GM12878 (cell line): ENCODE data around the gene RIPOR1. TPM values are rescaled to one million over a fixed set of nuclear protein-coding genes. Genes with fewer than 3 reads are reported as not detected.

Experiments
- BCL11A ChIP-seq: IDR thresholded peaks from 2 replicates; pipeline ENCODE4 v1.6.1; 2011; ENCODE audit warnings: low read depth, low read length
- CBX5 ChIP-seq: sonication (generic); IDR thresholded peaks from 2 replicates; pipeline ENCODE4 v1.6.1; 2016; ENCODE audit warnings: low read depth, moderate library complexity, mild to moderate bottlenecking, inconsistent platforms
- CHD2 ChIP-seq: IDR thresholded peaks from 2 replicates; pipeline ENCODE4 v1.6.1; 2011; ENCODE audit warnings: low read depth, low read length, improper control_type of control experiment, borderline replicate concordance
- HDAC6 ChIP-seq: fragments of 200-600 bp; sonication (generic); IDR thresholded peaks from one replicate; pipeline ENCODE4 v1.8.0; 2017; ENCODE audit warnings: antibody characterized with exemption; ENCODE audit not compliant: unreplicated experiment
- KDM1A ChIP-seq: fragments of 200-600 bp; sonication (generic); IDR thresholded peaks from 2 replicates; pipeline ENCODE4 v1.6.1; 2016; ENCODE audit warnings: borderline replicate concordance
- NBN ChIP-seq: fragments of 450-650 bp; IDR thresholded peaks from 2 replicates; pipeline ENCODE4 v1.6.1; 2016
- NRF1 ChIP-seq: conservative IDR thresholded peaks from 2 replicates; pipeline ENCODE4 v1.6.1; 2011; ENCODE audit warnings: mild to moderate bottlenecking, low read depth, low read length, improper control_type of control experiment
- SIN3A ChIP-seq: IDR thresholded peaks from 2 replicates; pipeline ENCODE4 v1.6.1; 2012; ENCODE audit warnings: low read depth, low read length, improper control_type of control experiment
- SP1 ChIP-seq: IDR thresholded peaks from one replicate; pipeline ENCODE4 v1.6.1; 2011; ENCODE audit warnings: low read depth, low read length
- SREBF2 ChIP-seq: IDR thresholded peaks from 2 replicates; pipeline ENCODE4 v1.6.1; 2012; ENCODE audit warnings: mild to moderate bottlenecking, low read length
- SUPT20H ChIP-seq: IDR thresholded peaks from 2 replicates; pipeline ENCODE4 v1.6.1; 2011; ENCODE audit warnings: low read depth, mild to moderate bottlenecking, low read length, moderate library complexity, borderline replicate concordance; ENCODE audit not compliant: control insufficient read depth
- TCF3 ChIP-seq: IDR thresholded peaks from 2 replicates; pipeline ENCODE4 v1.6.1; 2012; ENCODE audit warnings: low read depth, mild to moderate bottlenecking, low read length, borderline replicate concordance; ENCODE audit not compliant: insufficient read depth
- YY1 ChIP-seq: IDR thresholded peaks from 2 replicates; pipeline ENCODE4 v1.6.1; 2011; ENCODE audit warnings: low read depth, mild to moderate bottlenecking, low read length
- ZNF274 ChIP-seq: IDR thresholded peaks from one replicate; pipeline ENCODE4 v1.8.0; 2011; ENCODE audit not compliant: insufficient read length, insufficient read depth
- polyA plus RNA-seq, 11 experiments: library from polyadenylated mRNA; depleted of rRNA in 4 of 11; unstranded in 6 of 11; stranded (reverse) in 5 of 11; fragments of >200 nt; fragmentation: Nextera tagmentation in 4 of 11; fragmentation: Illumina TruSeq in 1 of 11; extraction: Ambion mirVana in 4 of 11; extraction: Trizol in 1 of 11; gene quantifications; 1 replicate in 1 of 11; 2 replicates in 10 of 11; pipeline versions ENCODE4 v1.2.1 to v1.2.3, GENCODE V29; 2011 to 2016; ENCODE audit warnings: inconsistent platforms in 2 of 11, missing spikeins in 2 of 11, low read depth in 1 of 11
- total RNA-seq, 4 experiments: library from RNA; depleted of rRNA in 3 of 4; stranded (reverse); fragments of >200 nt in 3 of 4; fragmentation: Illumina TruSeq in 1 of 4; extraction: Trizol in 1 of 4; gene quantifications; 2 replicates each; pipeline versions ENCODE4 v1.2.1 to v1.2.3, GENCODE V29; 2013 to 2021
- TF ChIP-seq, protein P1 (sequence below): fragments of 450-650 bp; IDR thresholded peaks from 2 replicates; pipeline ENCODE4 v1.6.1; 2016; ENCODE audit warnings: mild to moderate bottlenecking, moderate library complexity, borderline replicate concordance
- TF ChIP-seq, protein P2 (sequence below): IDR thresholded peaks from 2 replicates; pipeline ENCODE4 v1.6.1; 2012; ENCODE audit warnings: mild to moderate bottlenecking, low read depth, low read length
- TF ChIP-seq, protein P3 (sequence below): fragments of 450-650 bp; formaldehyde crosslinking; IDR thresholded peaks from 2 replicates; pipeline ENCODE4 v1.5.0; 2022; ENCODE audit warnings: mild to moderate bottlenecking, missing genetic modification characterization
- TF ChIP-seq, protein P4 (sequence below): IDR thresholded peaks from 2 replicates; pipeline ENCODE4 v1.6.1; 2011; ENCODE audit warnings: mild to moderate bottlenecking, low read depth, low read length, moderate library complexity; ENCODE audit not compliant: insufficient replicate concordance

Gene RIPOR1
- total and polyA plus RNA-seq, 10 of the 15 experiments (the other 5 are each of a cell fraction or from before 2014, with no cell fraction given) = 0.13 to 28.5 (median 7.0) TPM

DNA sequence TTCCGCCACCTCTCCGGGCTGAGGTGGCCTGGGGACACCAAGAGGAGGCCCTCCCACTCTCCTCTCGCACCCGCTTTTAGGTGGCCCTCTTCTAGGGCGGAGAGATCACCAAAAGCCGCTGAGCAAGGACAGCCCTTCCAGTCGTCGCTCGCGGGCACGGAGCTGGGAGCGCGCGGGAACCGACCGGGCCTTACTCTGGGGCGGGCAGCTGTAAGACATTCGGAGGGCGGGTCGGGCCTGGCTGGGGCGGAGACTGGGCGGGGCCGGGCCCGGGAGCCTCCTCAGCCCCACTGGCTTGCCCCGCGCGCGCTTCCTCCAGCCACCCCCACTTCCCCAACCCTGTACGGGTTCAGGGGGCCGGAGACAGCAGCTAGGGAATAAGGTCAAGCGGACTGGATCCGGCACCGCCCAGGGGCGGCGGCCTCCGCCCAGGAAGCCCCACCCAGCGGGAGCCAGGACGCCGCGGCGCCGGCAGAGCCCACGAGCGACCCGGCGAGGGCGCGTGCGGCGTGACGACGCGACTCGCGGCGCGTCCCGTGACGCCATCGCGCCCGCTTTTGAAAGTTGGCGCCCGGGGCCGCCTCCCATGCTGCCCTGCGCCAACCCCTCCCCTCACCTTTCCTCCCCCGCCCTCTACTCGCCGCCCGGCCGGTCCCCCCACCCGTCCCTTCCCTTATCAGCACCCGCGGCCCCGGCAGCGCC is 33.3 kb downstream of the RIPOR1 start (continued):
- TF ChIP-seq, protein P1, sequence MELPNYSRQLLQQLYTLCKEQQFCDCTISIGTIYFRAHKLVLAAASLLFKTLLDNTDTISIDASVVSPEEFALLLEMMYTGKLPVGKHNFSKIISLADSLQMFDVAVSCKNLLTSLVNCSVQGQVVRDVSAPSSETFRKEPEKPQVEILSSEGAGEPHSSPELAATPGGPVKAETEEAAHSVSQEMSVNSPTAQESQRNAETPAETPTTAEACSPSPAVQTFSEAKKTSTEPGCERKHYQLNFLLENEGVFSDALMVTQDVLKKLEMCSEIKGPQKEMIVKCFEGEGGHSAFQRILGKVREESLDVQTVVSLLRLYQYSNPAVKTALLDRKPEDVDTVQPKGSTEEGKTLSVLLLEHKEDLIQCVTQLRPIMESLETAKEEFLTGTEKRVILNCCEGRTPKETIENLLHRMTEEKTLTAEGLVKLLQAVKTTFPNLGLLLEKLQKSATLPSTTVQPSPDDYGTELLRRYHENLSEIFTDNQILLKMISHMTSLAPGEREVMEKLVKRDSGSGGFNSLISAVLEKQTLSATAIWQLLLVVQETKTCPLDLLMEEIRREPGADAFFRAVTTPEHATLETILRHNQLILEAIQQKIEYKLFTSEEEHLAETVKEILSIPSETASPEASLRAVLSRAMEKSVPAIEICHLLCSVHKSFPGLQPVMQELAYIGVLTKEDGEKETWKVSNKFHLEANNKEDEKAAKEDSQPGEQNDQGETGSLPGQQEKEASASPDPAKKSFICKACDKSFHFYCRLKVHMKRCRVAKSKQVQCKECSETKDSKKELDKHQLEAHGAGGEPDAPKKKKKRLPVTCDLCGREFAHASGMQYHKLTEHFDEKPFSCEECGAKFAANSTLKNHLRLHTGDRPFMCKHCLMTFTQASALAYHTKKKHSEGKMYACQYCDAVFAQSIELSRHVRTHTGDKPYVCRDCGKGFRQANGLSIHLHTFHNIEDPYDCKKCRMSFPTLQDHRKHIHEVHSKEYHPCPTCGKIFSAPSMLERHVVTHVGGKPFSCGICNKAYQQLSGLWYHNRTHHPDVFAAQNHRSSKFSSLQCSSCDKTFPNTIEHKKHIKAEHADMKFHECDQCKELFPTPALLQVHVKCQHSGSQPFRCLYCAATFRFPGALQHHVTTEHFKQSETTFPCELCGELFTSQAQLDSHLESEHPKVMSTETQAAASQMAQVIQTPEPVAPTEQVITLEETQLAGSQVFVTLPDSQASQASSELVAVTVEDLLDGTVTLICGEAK = no peak
- TF ChIP-seq NBN (0 out of 2 replicates have a peak, but pooled peaks have one; percentile 37), BCL11A (no peak), SUPT20H (no peak), SP1 (peak; percentile 74), SREBF2 (no peak), HDAC6 (no peak), KDM1A (no peak), SIN3A (no peak; the same call in 1 of the 2 replicates), NRF1 (no peak), TCF3 (0 out of 2 replicates have a peak, but pooled peaks have one; percentile 13), CBX5 (no peak), ZNF274 (no peak), CHD2 (0 out of 2 replicates have a peak, but pooled peaks have one; percentile 41), YY1 (no peak)
- TF ChIP-seq, protein P2, sequence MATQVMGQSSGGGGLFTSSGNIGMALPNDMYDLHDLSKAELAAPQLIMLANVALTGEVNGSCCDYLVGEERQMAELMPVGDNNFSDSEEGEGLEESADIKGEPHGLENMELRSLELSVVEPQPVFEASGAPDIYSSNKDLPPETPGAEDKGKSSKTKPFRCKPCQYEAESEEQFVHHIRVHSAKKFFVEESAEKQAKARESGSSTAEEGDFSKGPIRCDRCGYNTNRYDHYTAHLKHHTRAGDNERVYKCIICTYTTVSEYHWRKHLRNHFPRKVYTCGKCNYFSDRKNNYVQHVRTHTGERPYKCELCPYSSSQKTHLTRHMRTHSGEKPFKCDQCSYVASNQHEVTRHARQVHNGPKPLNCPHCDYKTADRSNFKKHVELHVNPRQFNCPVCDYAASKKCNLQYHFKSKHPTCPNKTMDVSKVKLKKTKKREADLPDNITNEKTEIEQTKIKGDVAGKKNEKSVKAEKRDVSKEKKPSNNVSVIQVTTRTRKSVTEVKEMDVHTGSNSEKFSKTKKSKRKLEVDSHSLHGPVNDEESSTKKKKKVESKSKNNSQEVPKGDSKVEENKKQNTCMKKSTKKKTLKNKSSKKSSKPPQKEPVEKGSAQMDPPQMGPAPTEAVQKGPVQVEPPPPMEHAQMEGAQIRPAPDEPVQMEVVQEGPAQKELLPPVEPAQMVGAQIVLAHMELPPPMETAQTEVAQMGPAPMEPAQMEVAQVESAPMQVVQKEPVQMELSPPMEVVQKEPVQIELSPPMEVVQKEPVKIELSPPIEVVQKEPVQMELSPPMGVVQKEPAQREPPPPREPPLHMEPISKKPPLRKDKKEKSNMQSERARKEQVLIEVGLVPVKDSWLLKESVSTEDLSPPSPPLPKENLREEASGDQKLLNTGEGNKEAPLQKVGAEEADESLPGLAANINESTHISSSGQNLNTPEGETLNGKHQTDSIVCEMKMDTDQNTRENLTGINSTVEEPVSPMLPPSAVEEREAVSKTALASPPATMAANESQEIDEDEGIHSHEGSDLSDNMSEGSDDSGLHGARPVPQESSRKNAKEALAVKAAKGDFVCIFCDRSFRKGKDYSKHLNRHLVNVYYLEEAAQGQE = no peak
- TF ChIP-seq, protein P3, sequence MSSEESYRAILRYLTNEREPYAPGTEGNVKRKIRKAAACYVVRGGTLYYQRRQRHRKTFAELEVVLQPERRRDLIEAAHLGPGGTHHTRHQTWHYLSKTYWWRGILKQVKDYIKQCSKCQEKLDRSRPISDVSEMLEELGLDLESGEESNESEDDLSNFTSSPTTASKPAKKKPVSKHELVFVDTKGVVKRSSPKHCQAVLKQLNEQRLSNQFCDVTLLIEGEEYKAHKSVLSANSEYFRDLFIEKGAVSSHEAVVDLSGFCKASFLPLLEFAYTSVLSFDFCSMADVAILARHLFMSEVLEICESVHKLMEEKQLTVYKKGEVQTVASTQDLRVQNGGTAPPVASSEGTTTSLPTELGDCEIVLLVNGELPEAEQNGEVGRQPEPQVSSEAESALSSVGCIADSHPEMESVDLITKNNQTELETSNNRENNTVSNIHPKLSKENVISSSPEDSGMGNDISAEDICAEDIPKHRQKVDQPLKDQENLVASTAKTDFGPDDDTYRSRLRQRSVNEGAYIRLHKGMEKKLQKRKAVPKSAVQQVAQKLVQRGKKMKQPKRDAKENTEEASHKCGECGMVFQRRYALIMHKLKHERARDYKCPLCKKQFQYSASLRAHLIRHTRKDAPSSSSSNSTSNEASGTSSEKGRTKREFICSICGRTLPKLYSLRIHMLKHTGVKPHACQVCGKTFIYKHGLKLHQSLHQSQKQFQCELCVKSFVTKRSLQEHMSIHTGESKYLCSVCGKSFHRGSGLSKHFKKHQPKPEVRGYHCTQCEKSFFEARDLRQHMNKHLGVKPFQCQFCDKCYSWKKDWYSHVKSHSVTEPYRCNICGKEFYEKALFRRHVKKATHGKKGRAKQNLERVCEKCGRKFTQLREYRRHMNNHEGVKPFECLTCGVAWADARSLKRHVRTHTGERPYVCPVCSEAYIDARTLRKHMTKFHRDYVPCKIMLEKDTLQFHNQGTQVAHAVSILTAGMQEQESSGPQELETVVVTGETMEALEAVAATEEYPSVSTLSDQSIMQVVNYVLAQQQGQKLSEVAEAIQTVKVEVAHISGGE (CRISPR knock-in tag) = no peak
- TF ChIP-seq, protein P4, sequence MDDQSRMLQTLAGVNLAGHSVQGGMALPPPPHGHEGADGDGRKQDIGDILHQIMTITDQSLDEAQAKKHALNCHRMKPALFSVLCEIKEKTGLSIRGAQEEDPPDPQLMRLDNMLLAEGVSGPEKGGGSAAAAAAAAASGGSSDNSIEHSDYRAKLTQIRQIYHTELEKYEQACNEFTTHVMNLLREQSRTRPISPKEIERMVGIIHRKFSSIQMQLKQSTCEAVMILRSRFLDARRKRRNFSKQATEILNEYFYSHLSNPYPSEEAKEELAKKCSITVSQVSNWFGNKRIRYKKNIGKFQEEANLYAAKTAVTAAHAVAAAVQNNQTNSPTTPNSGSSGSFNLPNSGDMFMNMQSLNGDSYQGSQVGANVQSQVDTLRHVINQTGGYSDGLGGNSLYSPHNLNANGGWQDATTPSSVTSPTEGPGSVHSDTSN = peak; percentile 8
